GM20431 (cell line): ENCODE data around the gene ATP6V0E2.
"Not testable (repeated sequence)": the region's sequence is repeated elsewhere in the genome, so short reads cannot be mapped to it uniquely, and the experiment has no call there.

Source experiments
- in situ Hi-C: fragments of 300-500 bp; cut with MseI, MboI; formaldehyde crosslinking; loops from one replicate; pipeline ENCODE4 v1.15.0; 2020; ENCODE audit warnings: low sequenced_read_pairs; ENCODE audit not compliant: unreplicated experiment

ATP6V0E2 gene

GRCh38 chr7:149873074-149873969 lies at the start of gene ATP6V0E2:
TSS of gene ATP6V0E2 (plus strand) at chr7:149873969. CDS start at chr7:149874066, 97 bp downstream.
- in situ Hi-C loops, result no loop called here

- in situ Hi-C loops, result no loop called here
Measured at GRCh38 chr7:149824301-149824741, 49.4 kb upstream of the ATP6V0E2 start.

GRCh38 chr7:149824748-149825566 lies 48.8 kb upstream of the ATP6V0E2 start:
- in situ Hi-C loops, result no loop called here

- in situ Hi-C loops, result no loop called here
Measured at GRCh38 chr7:149825567-149826343, 48.0 kb upstream of the ATP6V0E2 start.

- in situ Hi-C loops, result no loop called here
Measured at GRCh38 chr7:149826344-149827088, 47.3 kb upstream of the ATP6V0E2 start.

- in situ Hi-C loops, result no loop called here
Measured at GRCh38 chr7:149827089-149827981, 46.4 kb upstream of the ATP6V0E2 start.

- in situ Hi-C loops, result no loop called here
Measured at GRCh38 chr7:149828357-149829309, 45.1 kb upstream of the ATP6V0E2 start.

- in situ Hi-C loops, result not testable (repeated sequence)
Measured at GRCh38 chr7:149830527-149830926, 43.2 kb upstream of the ATP6V0E2 start.

- in situ Hi-C loops, result no loop called here
Measured at GRCh38 chr7:149830997-149831740, 42.6 kb upstream of the ATP6V0E2 start.

GRCh38 chr7:149831741-149832219 lies 42.0 kb upstream of the ATP6V0E2 start:
- in situ Hi-C loops, result no loop called here

- in situ Hi-C loops, result no loop called here
Measured at GRCh38 chr7:149832332-149833041, 41.3 kb upstream of the ATP6V0E2 start.

GRCh38 chr7:149833495-149834130 lies 40.2 kb upstream of the ATP6V0E2 start:
- in situ Hi-C loops, result no loop called here

- in situ Hi-C loops, result no loop called here
Measured at GRCh38 chr7:149834601-149835000, 39.2 kb upstream of the ATP6V0E2 start.

- in situ Hi-C loops, result no loop called here
Measured at GRCh38 chr7:149836434-149836833, 37.3 kb upstream of the ATP6V0E2 start.

GRCh38 chr7:149837564-149838223 lies 36.1 kb upstream of the ATP6V0E2 start:
- in situ Hi-C loops, result no loop called here
